Chondrocyte (in vitro differentiated cells): ENCODE results near the gene LRP2. TPM values are rescaled to one million over a fixed set of nuclear protein-coding genes. Genes with fewer than 3 reads are reported as not detected.

ENCODE experiments used
- DNase-seq: peaks from one replicate; pipeline ENCODE4 v3.0.0; 2021; ENCODE audit warnings: mixed read lengths, low spot score
- H3K27ac Mint-ChIP-seq: one replicate; pipeline ENCODE4 v1.8.0; 2021; ENCODE audit warnings: mild to moderate bottlenecking, moderate library complexity, mixed read lengths; ENCODE audit not compliant: unreplicated experiment
- H3K27me3 Mint-ChIP-seq: 2 replicates; pipeline ENCODE4 v1.8.0; 2021; ENCODE audit warnings: low read depth, mixed read lengths
- H3K36me3 Mint-ChIP-seq: 2 replicates; pipeline ENCODE4 v1.8.0; 2021; ENCODE audit warnings: low read depth, mixed read lengths
- H3K4me1 Mint-ChIP-seq: 2 replicates; pipeline ENCODE4 v1.8.0; 2021; ENCODE audit warnings: low read depth, mild to moderate bottlenecking, mixed read lengths
- H3K4me3 Mint-ChIP-seq: one replicate; pipeline ENCODE4 v1.8.0; 2021; ENCODE audit warnings: mild to moderate bottlenecking, moderate library complexity, mixed read lengths; ENCODE audit not compliant: unreplicated experiment
- H3K9me3 Mint-ChIP-seq: 2 replicates; pipeline ENCODE4 v1.8.0; 2021; ENCODE audit warnings: low read depth, mixed read lengths
- total RNA-seq: library from RNA; stranded (reverse); gene quantifications from 3 replicates; pipeline ENCODE4 v1.2.1, GENCODE V29; 2021
- TF ChIP-seq, protein P1 (sequence below): fragments of 200-600 bp; sonication (generic); IDR thresholded peaks from 2 replicates; pipeline ENCODE4 v1.5.0; 2021; ENCODE audit warnings: antibody characterized with exemption, mild to moderate bottlenecking, moderate library complexity

The LRP2 gene
- total RNA-seq, 1 donor from 2014 or later, result not detected

DNA sequence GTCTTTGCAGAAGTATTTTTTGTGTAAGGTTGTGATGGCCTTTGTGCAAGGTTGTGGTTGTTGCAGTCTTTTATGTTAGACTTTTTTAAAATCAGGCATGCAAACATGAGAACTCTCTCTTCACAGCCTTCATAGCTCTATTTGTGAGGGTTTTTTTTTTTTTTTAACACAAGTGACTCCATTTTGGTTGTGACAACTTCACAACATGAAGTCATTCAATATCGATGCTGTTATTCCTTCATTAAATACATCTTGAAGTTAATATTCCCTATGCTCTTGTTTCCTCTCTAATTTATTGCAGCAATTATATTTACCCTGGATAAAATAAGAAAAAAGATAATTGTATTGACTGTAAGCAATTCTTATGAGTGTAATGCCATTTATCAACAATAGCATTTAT is 257.5 kb downstream of the LRP2 start:
- Mint-ChIP-seq H3K9me3 (no peaks in the 10 kb centered on the region), H3K27ac (no peak overlapping the region), H3K36me3 (no peaks in the 10 kb centered on the region), H3K4me3 (no peak overlapping the region), H3K4me1 (no peaks in the 10 kb centered on the region), H3K27me3 (peaks cover 20% of the 10 kb centered on the region)
- DNase-seq, result no peak
- TF ChIP-seq, protein P1, sequence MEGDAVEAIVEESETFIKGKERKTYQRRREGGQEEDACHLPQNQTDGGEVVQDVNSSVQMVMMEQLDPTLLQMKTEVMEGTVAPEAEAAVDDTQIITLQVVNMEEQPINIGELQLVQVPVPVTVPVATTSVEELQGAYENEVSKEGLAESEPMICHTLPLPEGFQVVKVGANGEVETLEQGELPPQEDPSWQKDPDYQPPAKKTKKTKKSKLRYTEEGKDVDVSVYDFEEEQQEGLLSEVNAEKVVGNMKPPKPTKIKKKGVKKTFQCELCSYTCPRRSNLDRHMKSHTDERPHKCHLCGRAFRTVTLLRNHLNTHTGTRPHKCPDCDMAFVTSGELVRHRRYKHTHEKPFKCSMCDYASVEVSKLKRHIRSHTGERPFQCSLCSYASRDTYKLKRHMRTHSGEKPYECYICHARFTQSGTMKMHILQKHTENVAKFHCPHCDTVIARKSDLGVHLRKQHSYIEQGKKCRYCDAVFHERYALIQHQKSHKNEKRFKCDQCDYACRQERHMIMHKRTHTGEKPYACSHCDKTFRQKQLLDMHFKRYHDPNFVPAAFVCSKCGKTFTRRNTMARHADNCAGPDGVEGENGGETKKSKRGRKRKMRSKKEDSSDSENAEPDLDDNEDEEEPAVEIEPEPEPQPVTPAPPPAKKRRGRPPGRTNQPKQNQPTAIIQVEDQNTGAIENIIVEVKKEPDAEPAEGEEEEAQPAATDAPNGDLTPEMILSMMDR, result no peak

DNA sequence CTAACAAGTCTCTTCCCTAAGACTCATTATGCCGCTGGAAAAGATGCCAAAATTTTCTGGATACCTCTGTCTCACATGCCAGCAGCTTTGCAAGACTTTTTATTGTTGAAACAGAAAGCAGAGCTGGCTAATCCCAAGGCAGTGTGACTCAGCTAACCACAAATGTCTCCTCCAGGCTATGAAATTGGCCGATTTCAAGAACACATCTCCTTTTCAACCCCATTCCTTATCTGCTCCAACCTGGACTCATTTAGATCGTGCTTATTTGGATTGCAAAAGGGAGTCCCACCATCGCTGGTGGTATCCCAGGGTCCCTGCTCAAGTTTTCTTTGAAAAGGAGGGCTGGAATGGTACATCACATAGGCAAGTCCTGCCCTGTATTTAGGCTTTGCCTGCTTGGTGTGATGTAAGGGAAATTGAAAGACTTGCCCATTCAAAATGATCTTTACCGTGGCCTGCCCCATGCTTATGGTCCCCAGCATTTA is 266.7 kb downstream of the LRP2 start:
- Mint-ChIP-seq H3K27me3 (peaks cover 4% of the 10 kb centered on the region), H3K36me3 (no peaks in the 10 kb centered on the region), H3K4me3 (peak overlapping the region; percentile 26), H3K27ac (peak overlapping the region; percentile 73), H3K9me3 (peaks cover 2% of the 10 kb centered on the region), H3K4me1 (peaks cover 33% of the 10 kb centered on the region)
- no peak for DNase-seq
- TF ChIP-seq, protein P1, result no peak

DNA sequence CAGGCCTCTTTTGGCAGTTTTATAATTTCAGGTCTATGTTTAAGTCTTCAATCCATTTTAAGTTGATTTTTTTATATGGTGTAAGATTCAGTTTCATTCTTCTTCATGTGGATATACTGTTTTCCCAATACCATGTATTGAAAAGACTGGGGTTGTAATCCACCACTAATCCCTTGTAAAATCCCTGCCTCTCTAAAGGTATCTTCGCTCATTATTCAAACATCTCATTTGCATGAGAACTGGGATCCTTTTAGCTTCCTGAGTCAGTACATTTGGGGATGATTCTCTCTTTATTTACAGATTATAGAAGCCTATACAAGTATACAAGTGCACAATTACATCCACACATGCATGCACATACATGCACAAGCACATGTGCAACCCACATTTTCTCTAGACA is 267.7 kb downstream of the LRP2 start:
- DNase-seq, result no peak
- Mint-ChIP-seq H3K36me3 (no peaks in the 10 kb centered on the region), H3K27me3 (peaks cover 6% of the 10 kb centered on the region), H3K4me1 (peaks cover 33% of the 10 kb centered on the region), H3K27ac (no peak overlapping the region), H3K9me3 (peaks cover 2% of the 10 kb centered on the region), H3K4me3 (no peak overlapping the region)
- TF ChIP-seq, protein P1, result no peak

DNA sequence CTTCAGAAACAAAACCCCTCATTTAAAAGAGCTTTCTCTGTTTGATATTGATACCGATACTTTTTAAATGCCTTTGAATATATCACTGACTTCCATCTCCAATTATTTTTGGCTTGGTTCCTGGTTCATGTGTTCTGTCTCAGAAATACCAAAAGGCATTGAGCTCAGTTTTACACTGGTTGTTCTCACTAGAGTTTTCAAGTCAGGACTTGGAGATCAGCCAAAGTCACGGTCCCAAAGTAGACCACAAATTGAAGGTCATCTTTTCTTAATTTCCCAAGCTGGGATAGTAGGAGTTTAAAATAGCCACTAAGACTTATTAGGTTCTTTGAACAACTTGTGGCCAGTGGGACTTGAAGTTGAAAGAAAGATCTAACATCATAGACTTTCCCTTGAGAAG is 268.8 kb downstream of the LRP2 start:
- H3K9me3 Mint-ChIP-seq, result peaks cover 2% of the 10 kb centered on the region
- TF ChIP-seq, protein P1, result no peak
- no peak overlapping the region for H3K27ac Mint-ChIP-seq

DNA sequence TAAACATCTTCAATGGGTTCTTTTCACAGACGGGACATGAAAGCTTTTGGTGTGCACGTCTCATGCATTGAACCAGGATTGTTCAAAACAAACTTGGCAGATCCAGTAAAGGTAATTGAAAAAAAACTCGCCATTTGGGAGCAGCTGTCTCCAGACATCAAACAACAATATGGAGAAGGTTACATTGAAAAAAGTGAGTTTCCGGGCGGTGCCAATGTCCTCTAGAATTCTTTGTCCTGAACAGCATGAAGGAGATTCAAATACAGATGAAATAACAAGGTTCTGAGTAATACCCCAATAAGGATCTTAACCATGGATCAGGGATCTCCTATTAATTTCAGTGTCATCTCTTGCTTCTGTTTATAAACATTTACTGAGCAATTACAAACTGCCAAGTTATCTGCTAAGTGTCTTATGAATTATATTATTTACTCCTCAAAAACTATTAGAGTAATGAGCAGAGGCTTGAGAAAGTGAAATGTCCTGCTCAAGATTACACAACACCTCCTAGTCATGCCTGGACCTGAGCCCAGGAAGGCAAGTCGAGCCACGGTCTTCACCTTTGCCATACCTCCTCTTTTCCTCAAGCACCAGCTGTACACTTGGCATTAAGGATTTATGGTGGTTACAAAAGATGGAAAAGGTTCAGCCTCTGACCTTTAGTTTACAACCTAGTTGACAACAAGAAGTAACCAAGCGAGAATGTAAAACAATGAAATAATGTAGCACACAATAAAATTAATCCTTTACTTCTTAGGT is 270.4 kb downstream of the LRP2 start:
- peaks cover 33% of the 10 kb centered on the region for H3K4me1 Mint-ChIP-seq
- no peak for DNase-seq
- peaks cover 10% of the 10 kb centered on the region for H3K27me3 Mint-ChIP-seq
- no peak overlapping the region for H3K4me3 Mint-ChIP-seq
- TF ChIP-seq, protein P1, result no peak
- H3K27ac Mint-ChIP-seq, result no peak overlapping the region
- H3K9me3 Mint-ChIP-seq, result peaks cover 2% of the 10 kb centered on the region
- no peaks in the 10 kb centered on the region for H3K36me3 Mint-ChIP-seq

More for the DNA sequence above, 268.8 kb downstream of the LRP2 start:
- H3K27me3 Mint-ChIP-seq, result peaks cover 7% of the 10 kb centered on the region
- no peaks in the 10 kb centered on the region for H3K36me3 Mint-ChIP-seq
- no peak for DNase-seq
- H3K4me3 Mint-ChIP-seq, result no peak overlapping the region
- peaks cover 33% of the 10 kb centered on the region for H3K4me1 Mint-ChIP-seq
